Neuronal stem cell (in vitro differentiated cells): ENCODE data around the gene CASP8.

Source experiments
- DNase-seq: peaks from one replicate; pipeline ENCODE4 v3.0.0-alpha.2; 2013; ENCODE audit warnings: low spot score
- H2AFZ ChIP-seq: one replicate; pipeline ENCODE4 v1.6.1; 2013; ENCODE audit warnings: mild to moderate bottlenecking, low read length, inconsistent platforms
- H2AK5ac ChIP-seq: 2 replicates; pipeline ENCODE4 v1.6.1; 2013; ENCODE audit warnings: low read depth, mild to moderate bottlenecking, inconsistent platforms, low read length, moderate library complexity, mixed read lengths
- H2BK120ac ChIP-seq: 2 replicates; pipeline ENCODE4 v1.6.1; 2013; ENCODE audit warnings: low read depth, mild to moderate bottlenecking, inconsistent platforms, low read length, moderate library complexity, mixed read lengths
- H2BK12ac ChIP-seq: one replicate; pipeline ENCODE4 v1.6.1; 2013; ENCODE audit warnings: low read length, inconsistent platforms
- H2BK15ac ChIP-seq: 2 replicates; pipeline ENCODE4 v1.6.1; 2013; ENCODE audit warnings: mild to moderate bottlenecking, low read length, inconsistent platforms, mixed read lengths
- H2BK5ac ChIP-seq: one replicate; pipeline ENCODE4 v1.6.1; 2013; ENCODE audit warnings: inconsistent platforms, mild to moderate bottlenecking, low read length, moderate library complexity
- H3K14ac ChIP-seq: one replicate; pipeline ENCODE4 v1.6.1; 2013; ENCODE audit warnings: low read length, inconsistent platforms
- H3K18ac ChIP-seq: 2 replicates; pipeline ENCODE4 v1.6.1; 2013; ENCODE audit warnings: low read length, inconsistent platforms
- H3K23ac ChIP-seq: 2 replicates; pipeline ENCODE4 v1.6.1; 2013; ENCODE audit warnings: low read depth, mild to moderate bottlenecking, mixed read lengths, low read length, inconsistent platforms; ENCODE audit not compliant: poor library complexity
- H3K27ac ChIP-seq: replicated peaks from 3 replicates; pipeline ENCODE4 v1.5.1; 2013; ENCODE audit warnings: low read length, inconsistent platforms
- H3K27me3 ChIP-seq, 3 experiments: 2 replicates each; pipeline ENCODE4 v1.6.1; 2013; ENCODE audit warnings: low read length in 3 of 3, mild to moderate bottlenecking in 2 of 3, inconsistent platforms in 1 of 3, low read depth in 1 of 3, mixed read lengths in 1 of 3, moderate library complexity in 1 of 3; ENCODE audit not compliant: control insufficient read depth in 3 of 3, insufficient read depth in 3 of 3
- H3K36me3 ChIP-seq, 2 donors: replicated peaks in 1 of 2; 2 replicates each; pipeline ENCODE4 v1.6.1; 2013; ENCODE audit warnings: low read length in 2 of 2; ENCODE audit not compliant: control insufficient read depth in 2 of 2, insufficient read depth in 2 of 2
- H3K4ac ChIP-seq: 2 replicates; pipeline ENCODE4 v1.6.1; 2013; ENCODE audit warnings: inconsistent platforms, mild to moderate bottlenecking, low read length, moderate library complexity
- H3K4me1 ChIP-seq, 2 donors: 1 replicate in 1 of 2; 2 replicates in 1 of 2; pipeline ENCODE4 v1.6.1; 2013; ENCODE audit warnings: low read length in 2 of 2, low read depth in 1 of 2; ENCODE audit not compliant: control insufficient read depth in 2 of 2, insufficient read depth in 1 of 2
- H3K4me2 ChIP-seq: one replicate; pipeline ENCODE4 v1.6.1; 2013; ENCODE audit warnings: mild to moderate bottlenecking, low read length, inconsistent platforms; ENCODE audit not compliant: insufficient read depth, poor library complexity, severe bottlenecking
- H3K4me3 ChIP-seq, 2 donors: 2 replicates each; pipeline ENCODE4 v1.5.1; 2013; ENCODE audit warnings: low read length in 2 of 2, mild to moderate bottlenecking in 2 of 2, inconsistent platforms in 1 of 2, moderate library complexity in 1 of 2
- H3K79me1 ChIP-seq: one replicate; pipeline ENCODE4 v1.6.1; 2013; ENCODE audit warnings: low read depth, mild to moderate bottlenecking, inconsistent platforms, low read length, moderate library complexity
- H3K9ac ChIP-seq: one replicate; pipeline ENCODE4 v1.6.1; 2013; ENCODE audit warnings: mild to moderate bottlenecking, low read depth, low read length, inconsistent platforms; ENCODE audit not compliant: poor library complexity
- H3K9me3 ChIP-seq, 2 donors: replicated peaks in 1 of 2; 2 replicates each; pipeline versions ENCODE3 to v1.6.1; 2013; ENCODE audit warnings: low read length in 2 of 2, mild to moderate bottlenecking in 2 of 2, inconsistent platforms in 1 of 2, low read depth in 1 of 2, mixed read lengths in 1 of 2, moderate library complexity in 1 of 2; ENCODE audit not compliant: control insufficient read depth in 2 of 2, insufficient read depth in 1 of 2
- H4K8ac ChIP-seq: one replicate; pipeline ENCODE4 v1.6.1; 2013; ENCODE audit warnings: low read depth, mild to moderate bottlenecking, inconsistent platforms, low read length, moderate library complexity
- H4K91ac ChIP-seq: one replicate; pipeline ENCODE4 v1.6.1; 2013; ENCODE audit warnings: low read length, low read depth, mild to moderate bottlenecking, inconsistent platforms; ENCODE audit not compliant: poor library complexity
- whole genome bisulfite sequencing, 2 donors: extraction: QIAGEN DNeasy Blood & Tissue Kit; methylation state at CpG; one replicate each; pipeline ENCODE4 v1.1.7; 2013; ENCODE audit warnings: missing lambda C conversion rate in 2 of 2, mixed read lengths in 1 of 2; ENCODE audit not compliant: insufficient read length in 2 of 2, insufficient replicate concordance in 1 of 2; ENCODE audit errors: extremely low coverage in 2 of 2; 5-methylcytosine and 5-hydroxymethylcytosine counted together

The CASP8 gene

DNA sequence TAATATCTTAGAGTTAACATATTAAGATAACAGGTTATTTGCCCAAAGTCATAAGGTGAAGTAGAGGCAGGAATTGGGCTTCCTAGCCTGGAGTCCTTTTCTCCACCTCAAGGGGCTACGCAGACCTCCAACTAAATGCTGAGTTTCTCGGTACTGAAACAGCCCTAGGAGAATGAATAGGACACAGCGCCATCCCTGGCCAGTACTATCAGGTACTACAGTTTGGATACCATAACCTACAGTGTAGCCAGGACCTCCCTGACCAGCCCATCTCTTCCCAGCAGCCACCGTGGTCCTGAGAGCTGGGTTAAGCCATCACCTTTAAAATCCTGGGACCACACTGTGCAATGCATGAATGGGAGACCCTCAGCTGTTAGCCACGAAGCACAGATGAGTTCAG is 15.7 kb downstream of the CASP8 start:
- WGBS, 2 donors: no CpG with 5 or more reads among the region's 5 CpGs
- Histone ChIP-seq H3K27ac (no peak overlapping the region), H2BK5ac (no peak overlapping the region), H2BK15ac (no peak overlapping the region), H3K23ac (peak overlapping the region; percentile 68), H3K36me3 (peaks cover 0 to 16% of the 10 kb centered on the region in 2 donors), H3K79me1 (no peaks in the 10 kb centered on the region), H2AFZ (no peak overlapping the region), H2BK120ac (no peak overlapping the region), H3K18ac (no peak overlapping the region), H3K14ac (no peak overlapping the region), H3K4me2 (no peak overlapping the region), H4K8ac (no peak overlapping the region), H3K27me3 (no peaks in the 10 kb centered on the region), H3K4me1 (no peaks in the 10 kb centered on the region), H2AK5ac (no peak overlapping the region), H4K91ac (no peak overlapping the region), H3K4me3 (no peak overlapping the region), H2BK12ac (no peak overlapping the region), H3K9ac (no peak overlapping the region), H3K9me3 (no peaks in the 10 kb centered on the region), H3K4ac (no peak overlapping the region)
- DNase-seq: no peak

DNA sequence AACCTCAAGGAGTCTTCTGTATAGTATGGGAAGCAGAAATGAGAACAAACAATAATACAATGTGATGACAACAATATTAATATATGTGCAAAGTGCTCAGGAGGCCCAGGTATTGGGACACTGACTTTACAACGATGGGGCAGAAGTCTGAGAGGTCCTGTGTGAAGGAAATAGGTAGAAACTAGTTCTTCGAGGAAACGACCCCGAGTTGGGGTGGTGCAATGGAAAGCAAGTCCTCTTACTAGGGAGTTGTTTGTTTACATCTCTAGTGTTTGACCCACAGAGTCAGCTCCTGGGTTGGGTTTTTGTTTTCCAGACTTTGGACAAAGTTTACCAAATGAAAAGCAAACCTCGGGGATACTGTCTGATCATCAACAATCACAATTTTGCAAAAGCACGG is 16.2 kb downstream of the CASP8 start:
- Histone ChIP-seq H2AFZ (no peak overlapping the region), H3K18ac (no peak overlapping the region), H3K4ac (no peak overlapping the region), H3K4me1 (no peaks in the 10 kb centered on the region), H3K79me1 (no peaks in the 10 kb centered on the region), H2AK5ac (no peak overlapping the region), H4K91ac (no peak overlapping the region), H2BK15ac (no peak overlapping the region), H3K27me3 (no peaks in the 10 kb centered on the region), H3K27ac (no peak overlapping the region), H3K4me3 (no peak overlapping the region), H4K8ac (no peak overlapping the region), H3K36me3 (peaks cover 0 to 16% of the 10 kb centered on the region in 2 donors), H3K9me3 (no peaks in the 10 kb centered on the region), H3K4me2 (no peak overlapping the region), H2BK5ac (no peak overlapping the region), H3K23ac (no peak overlapping the region), H2BK12ac (no peak overlapping the region), H3K14ac (no peak overlapping the region), H2BK120ac (no peak overlapping the region), H3K9ac (no peak overlapping the region)
- DNase-seq: no peak
- WGBS, 2 donors: no CpG with 5 or more reads among the region's 6 CpGs

DNA sequence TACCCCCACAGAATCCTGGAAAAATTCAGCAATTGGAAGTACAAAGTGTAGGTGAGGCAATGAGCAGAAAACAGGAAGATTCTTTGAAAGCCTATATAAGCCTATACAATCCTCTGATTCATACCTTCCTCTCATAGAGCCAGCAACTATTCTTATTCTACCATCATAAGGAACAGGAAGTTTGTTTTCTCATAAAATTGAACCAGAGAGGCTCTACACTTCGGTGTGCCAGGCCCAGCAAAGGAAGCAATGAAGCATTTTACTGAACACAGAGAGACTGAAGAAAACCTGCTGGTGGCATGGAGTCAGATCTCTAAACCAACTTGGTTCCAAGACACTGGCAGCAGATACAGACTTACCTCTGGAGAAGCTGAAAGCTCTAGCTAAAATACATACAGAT is 18.7 kb downstream of the CASP8 start:
- Histone ChIP-seq H2AFZ (no peak overlapping the region), H3K23ac (no peak overlapping the region), H3K4me3 (no peak overlapping the region), H2BK5ac (no peak overlapping the region), H3K27ac (no peak overlapping the region), H3K4me2 (no peak overlapping the region), H3K36me3 (peaks cover 0 to 12% of the 10 kb centered on the region in 2 donors), H3K9me3 (no peaks in the 10 kb centered on the region), H3K4me1 (no peaks in the 10 kb centered on the region), H3K14ac (no peak overlapping the region), H3K9ac (no peak overlapping the region), H3K4ac (no peak overlapping the region), H2AK5ac (no peak overlapping the region), H3K79me1 (no peaks in the 10 kb centered on the region), H3K18ac (no peak overlapping the region), H2BK120ac (no peak overlapping the region), H3K27me3 (no peaks in the 10 kb centered on the region), H2BK15ac (no peak overlapping the region), H4K8ac (no peak overlapping the region), H4K91ac (no peak overlapping the region), H2BK12ac (no peak overlapping the region)
- no peak for DNase-seq
- WGBS, 2 donors: no CpG with 5 or more reads among the region's 1 CpG

DNA sequence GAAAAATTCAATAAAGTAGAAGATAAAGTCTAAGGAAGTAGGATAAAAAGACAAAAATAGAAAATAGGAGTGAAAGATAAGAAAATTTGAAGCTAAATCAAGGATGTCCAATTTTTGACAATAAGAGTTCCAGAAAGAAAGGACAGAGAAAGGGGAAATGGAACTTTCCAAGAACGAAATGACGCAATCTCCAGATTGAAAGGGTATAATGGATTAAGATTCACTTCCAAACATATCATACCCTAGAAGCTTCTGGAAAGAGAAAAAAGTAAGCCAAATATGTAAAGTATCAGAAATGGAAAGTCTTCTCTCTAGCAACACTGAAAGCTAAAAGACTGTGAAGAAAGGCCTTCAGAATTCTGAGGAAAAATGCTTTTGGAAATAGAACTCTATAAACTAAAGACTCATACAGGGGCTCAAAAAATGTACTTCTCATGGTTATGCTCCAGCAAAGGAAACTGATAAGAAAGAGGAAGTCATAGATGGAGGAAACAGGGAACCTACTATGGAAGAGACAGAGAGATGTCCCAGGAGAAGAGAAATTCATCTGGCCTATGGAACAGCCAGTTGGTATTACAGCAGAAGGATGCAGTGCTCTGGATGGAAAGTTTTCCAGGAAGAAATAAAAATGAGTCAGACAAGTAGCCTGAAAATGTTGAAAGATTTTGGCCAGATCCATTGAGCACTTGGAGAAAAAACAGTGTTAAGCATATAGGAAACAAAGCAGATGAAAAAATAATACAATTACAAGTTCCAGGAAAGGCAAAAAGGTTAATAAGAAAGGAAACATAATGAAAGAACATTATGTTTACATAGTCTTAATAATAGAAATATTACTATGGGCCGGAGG is 20.1 kb downstream of the CASP8 start:
- H3K27me3 ChIP-seq: no peaks in the 10 kb centered on the region
- no peak overlapping the region for H2BK5ac ChIP-seq
- H2BK15ac ChIP-seq: no peak overlapping the region
- H3K4me2 ChIP-seq: no peak overlapping the region
- no peak overlapping the region for H2AK5ac ChIP-seq
- peaks cover 0 to 19% of the 10 kb centered on the region in 2 donors for H3K36me3 ChIP-seq
- no peaks in the 10 kb centered on the region for H3K4me1 ChIP-seq
- H3K18ac ChIP-seq: no peak overlapping the region
- no peak overlapping the region for H3K4me3 ChIP-seq
- H3K14ac ChIP-seq: no peak overlapping the region
- no peak overlapping the region for H2AFZ ChIP-seq
- no CpG with 5 or more reads among the region's 3 CpGs for WGBS, 2 donors
- no peaks in the 10 kb centered on the region for H3K9me3 ChIP-seq
- no peak overlapping the region for H2BK120ac ChIP-seq
- H3K27ac ChIP-seq: no peak overlapping the region
- no peaks in the 10 kb centered on the region for H3K79me1 ChIP-seq
- H3K9ac ChIP-seq: no peak overlapping the region
- H2BK12ac ChIP-seq: no peak overlapping the region
- no peak overlapping the region for H3K23ac ChIP-seq
- DNase-seq: no peak
- no peak overlapping the region for H3K4ac ChIP-seq
- no peak overlapping the region for H4K8ac ChIP-seq
- H4K91ac ChIP-seq: no peak overlapping the region
